K562 (cell line): ENCODE measurements around the gene BMP6. TPM values are rescaled to one million over a fixed set of nuclear protein-coding genes. Genes with fewer than 3 reads are reported as not detected.

Experiments used
- ATAC-seq: fragments of 200-7000 bp; cut with Tn5 transposase; 3 replicates; pipeline ENCODE4 v1.9.1; 2020; ENCODE audit warnings: moderate library complexity
- BruUV-seq: library from RNA; stranded (reverse); fragments of 400-500 nt; replicated peaks from 2 replicates; lab custom pipeline; 2021; lab: Mats Ljungman, UMichigan
- CTCF ChIA-PET: fragments of 300-600 bp; formaldehyde crosslinking; extraction: SDS; loops from one replicate; lab custom pipeline; 2021; ENCODE audit warnings: low intra/inter-chr PET ratio; lab: Yijun Ruan, JAX
- POLR2A ChIA-PET: fragments of 300-600, 350-650 bp; sonication (Branson Sonifier 250); formaldehyde crosslinking; extraction: SDS; loops from one replicate; lab custom pipeline; 2021; ENCODE audit warnings: antibody characterized with exemption, inconsistent platforms; lab: Yijun Ruan, JAX
- DNase-seq, 4 experiments: peaks; one replicate each; pipeline versions ENCODE4 v3.0.0 to v3.0.0-alpha.2; 2011 to 2018; ENCODE audit warnings: low spot score in 3 of 4, mixed read lengths in 3 of 4; ENCODE audit errors: extremely low read depth in 1 of 4
- FAIRE-seq: peaks from 2 replicates; lab custom pipeline; 2011; peaks lifted over from hg19 to GRCh38; lab: Jason Lieb, UNC
- H2AFZ ChIP-seq: 2 replicates; pipeline ENCODE4 v1.6.0; 2011; ENCODE audit warnings: low read depth, low read length, control low read depth, inconsistent platforms
- H3K27ac ChIP-seq: fragments of 200-600 bp; 3 replicates; pipeline ENCODE4 v1.8.0; 2011; ENCODE audit warnings: low read depth, mild to moderate bottlenecking, control low read depth, inconsistent platforms, low read length, moderate library complexity, mixed read lengths; ENCODE audit errors: extremely low read depth
- H3K27me3 ChIP-seq, 2 experiments: fragments of 300-600 bp in 1 of 2; 2 replicates in 1 of 2; 3 replicates in 1 of 2; pipeline versions ENCODE4 v1.6.0 to v1.8.0; 2011; ENCODE audit warnings: inconsistent platforms in 2 of 2, low read length in 2 of 2, mild to moderate bottlenecking in 1 of 2, mixed read lengths in 1 of 2, moderate library complexity in 1 of 2; ENCODE audit not compliant: control insufficient read depth in 2 of 2, insufficient read depth in 2 of 2
- H3K36me3 ChIP-seq: fragments of 300-600 bp; 3 replicates; pipeline ENCODE4 v1.8.0; 2011; ENCODE audit warnings: mild to moderate bottlenecking, low read length, inconsistent platforms; ENCODE audit not compliant: control insufficient read depth, insufficient read depth
- H3K4me1 ChIP-seq, 2 experiments: fragments of 200-600 bp in 1 of 2; replicated peaks in 1 of 2; 2 replicates in 1 of 2; 3 replicates in 1 of 2; pipeline versions ENCODE4 v1.5.1 to v1.8.0; 2011; ENCODE audit warnings: inconsistent platforms in 2 of 2, low read length in 2 of 2, mild to moderate bottlenecking in 1 of 2, mixed read lengths in 1 of 2, moderate library complexity in 1 of 2; ENCODE audit not compliant: control insufficient read depth in 2 of 2, insufficient read depth in 2 of 2
- H3K4me2 ChIP-seq: 2 replicates; pipeline ENCODE4 v1.6.1; 2011; ENCODE audit warnings: low read length, control low read depth, inconsistent platforms, mixed read lengths; ENCODE audit not compliant: insufficient read depth
- H3K4me3 ChIP-seq: fragments of 200-600 bp; sonication (generic), shearing (Covaris generic); 2 replicates; pipeline ENCODE4 v1.5.1; 2016; ENCODE audit warnings: control low read depth, inconsistent platforms
- H3K79me2 ChIP-seq: fragments of 200-600 bp; 3 replicates; pipeline ENCODE4 v1.8.0; 2011; ENCODE audit warnings: low read length, inconsistent platforms; ENCODE audit not compliant: control insufficient read depth, insufficient read depth
- H3K9ac ChIP-seq, 2 experiments: 2 replicates each; pipeline versions ENCODE4 v1.6.0 to v1.6.1; 2011; ENCODE audit warnings: low read depth in 2 of 2, low read length in 2 of 2, control low read depth in 1 of 2, inconsistent platforms in 1 of 2, mild to moderate bottlenecking in 1 of 2, mixed read lengths in 1 of 2; ENCODE audit not compliant: insufficient read depth in 1 of 2
- H3K9me1 ChIP-seq: one replicate; pipeline ENCODE4 v1.6.0; 2011; ENCODE audit warnings: inconsistent platforms, mild to moderate bottlenecking, low read length, moderate library complexity; ENCODE audit not compliant: control insufficient read depth, insufficient read depth
- H3K9me3 ChIP-seq: replicated peaks from 2 replicates; pipeline ENCODE4 v1.5.1; 2011; ENCODE audit warnings: low read depth, low read length, inconsistent platforms; ENCODE audit not compliant: control insufficient read depth, insufficient read depth
- H4K20me1 ChIP-seq: replicated peaks from 2 replicates; pipeline ENCODE4 v1.6.1; 2011; ENCODE audit warnings: low read length, inconsistent platforms, mixed read lengths; ENCODE audit not compliant: control insufficient read depth, insufficient read depth
- CUX1 ChIP-seq: fragments of 200-800 bp; sonication (Bioruptor generic); IDR thresholded peaks from 2 replicates; pipeline ENCODE4 v1.6.1; 2016; ENCODE audit warnings: missing genetic modification characterization, missing compliant biosample characterization
- GTF2E2 ChIP-seq: fragments of 200-800 bp; sonication (Bioruptor generic); IDR thresholded peaks from 2 replicates; pipeline ENCODE4 v1.6.1; 2016; ENCODE audit warnings: missing genetic modification characterization, missing compliant biosample characterization
- MEIS2 ChIP-seq: fragments of 450-650 bp; IDR thresholded peaks from 2 replicates; pipeline ENCODE4 v1.6.1; 2014; ENCODE audit warnings: mild to moderate bottlenecking; ENCODE audit not compliant: partially characterized antibody
- PRDM10 ChIP-seq: fragments of 450-650 bp; IDR thresholded peaks from 2 replicates; pipeline ENCODE4 v1.6.1; 2018; ENCODE audit not compliant: partially characterized antibody
- WGBS: fragments of 100-300 bp; shearing (Covaris generic); methylation state at CpG from one replicate; pipeline ENCODE4 v1.1.6; 2016; ENCODE audit warnings: low coverage, mixed read lengths; ENCODE audit not compliant: insufficient coverage; ENCODE audit errors: missing lambda C conversion rate; 5-methylcytosine and 5-hydroxymethylcytosine counted together
- in situ Hi-C: fragments of 300-500 bp; cut with MboI; formaldehyde crosslinking; loops from 4 replicates; pipeline ENCODE4 v1.15.0; 2018; ENCODE audit warnings: inconsistent platforms, mixed read lengths
- intact Hi-C: fragments of 100-400 bp; cut with micrococcal nuclease; formaldehyde crosslinking; loops from 2 replicates; pipeline ENCODE4 v1.14.2; 2022
- polyA plus RNA-seq, 8 experiments: library from polyadenylated mRNA; depleted of rRNA in 4 of 8; stranded (reverse) in 5 of 8; unstranded in 3 of 8; fragments of >200 nt; fragmentation: Nextera tagmentation in 2 of 8; fragmentation: Illumina TruSeq in 1 of 8; extraction: Ambion mirVana in 2 of 8; extraction: Trizol in 1 of 8; gene quantifications; 2 replicates each; pipeline versions ENCODE4 v1.2.1 to v1.2.3, GENCODE V29; 2011 to 2014; ENCODE audit warnings: inconsistent platforms in 1 of 8, missing spikeins in 1 of 8
- total RNA-seq, 7 experiments: library from RNA; depleted of rRNA in 6 of 7; stranded (reverse); fragments of >200 nt in 6 of 7; fragmentation: Illumina TruSeq in 2 of 7; extraction: Trizol in 2 of 7; gene quantifications; 2 replicates each; pipeline versions ENCODE4 v1.2.1 to v1.2.3, GENCODE V29; 2011 to 2021; ENCODE audit warnings: low replicate concordance in 1 of 7
- TF ChIP-seq, protein P1 (sequence below): fragments of 450-650 bp; IDR thresholded peaks from 2 replicates; pipeline ENCODE4 v1.6.1; 2016
- TF ChIP-seq, protein P2 (sequence below), 2 experiments: IDR thresholded peaks in 1 of 2; conservative IDR thresholded peaks in 1 of 2; 2 replicates each; pipeline ENCODE4 v1.6.1; 2016; ENCODE audit warnings: low read depth in 2 of 2, mild to moderate bottlenecking in 1 of 2, missing compliant biosample characterization in 1 of 2, missing genetic modification characterization in 1 of 2, moderate library complexity in 1 of 2

BMP6 gene
- total and polyA plus RNA-seq, 9 of the 15 experiments (the other 6 are each of a cell fraction or from before 2014, with no cell fraction given), result 0.01 to 0.13 (median 0.06) TPM; not detected in 3

DNA sequence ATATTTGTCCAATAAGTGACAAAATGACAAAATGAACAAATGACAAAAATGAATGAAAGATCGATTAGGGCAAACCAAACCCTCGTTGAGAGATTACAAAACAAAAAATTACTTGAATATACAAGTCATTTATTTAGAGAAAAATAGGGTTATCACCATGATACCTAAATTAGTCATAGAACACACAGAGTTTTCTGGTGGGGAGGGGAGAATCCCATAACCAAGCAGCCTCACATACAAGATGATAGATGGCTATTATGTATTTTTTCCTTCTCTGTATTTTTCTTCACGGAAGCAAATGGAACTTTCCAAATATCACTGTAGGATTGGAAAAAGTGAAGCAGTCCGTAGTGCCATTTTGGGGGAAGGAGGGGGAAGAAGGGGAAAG is 28.5 kb upstream of the BMP6 start:
- FAIRE-seq (no peak), DNase-seq (no peak), ATAC-seq (peak; percentile 12)
- Histone ChIP-seq H3K27me3 (no peaks in the 10 kb centered on the region), H3K4me2 (peak overlapping the region; percentile 62), H3K27ac (peak overlapping the region; percentile 81), H2AFZ (peak overlapping the region; percentile 97), H3K36me3 (no peaks in the 10 kb centered on the region), H3K4me3 (no peak overlapping the region), H3K9me3 (no peaks in the 10 kb centered on the region; the same call in 1 of the 2 replicates), H3K79me2 (no peaks in the 10 kb centered on the region), H4K20me1 (no peaks in the 10 kb centered on the region), H3K9ac (peak overlapping the region in 1 of 2 experiments; percentile 57; a peak in 2 of 4 replicates), H3K9me1 (no peaks in the 10 kb centered on the region), H3K4me1 (peaks cover 11 to 33% of the 10 kb centered on the region in 2 experiments)
- no TSS peak for BruUV-seq
- in situ Hi-C loops (no loop called here), intact Hi-C loops (no loop called here)
- ChIA-PET POLR2A (interaction anchor here (0.6 kb wide), 1 partner anchor 26 kb away, joined by 4 read pairs; no protein-coding TSS in a partner anchor), CTCF (no interaction called here)
- WGBS, result 4% methylated on average over 4 of the region's 4 CpGs
- TF ChIP-seq MEIS2, result peak; percentile 38
- TF ChIP-seq GTF2E2 (tag), result no peak
- 0 out of 2 replicates have a peak, but pooled peaks have one; percentile 61 for TF ChIP-seq CUX1 (CRISPR knock-in tag)
- peak; percentile 88 for TF ChIP-seq PRDM10
- TF ChIP-seq, protein P1, sequence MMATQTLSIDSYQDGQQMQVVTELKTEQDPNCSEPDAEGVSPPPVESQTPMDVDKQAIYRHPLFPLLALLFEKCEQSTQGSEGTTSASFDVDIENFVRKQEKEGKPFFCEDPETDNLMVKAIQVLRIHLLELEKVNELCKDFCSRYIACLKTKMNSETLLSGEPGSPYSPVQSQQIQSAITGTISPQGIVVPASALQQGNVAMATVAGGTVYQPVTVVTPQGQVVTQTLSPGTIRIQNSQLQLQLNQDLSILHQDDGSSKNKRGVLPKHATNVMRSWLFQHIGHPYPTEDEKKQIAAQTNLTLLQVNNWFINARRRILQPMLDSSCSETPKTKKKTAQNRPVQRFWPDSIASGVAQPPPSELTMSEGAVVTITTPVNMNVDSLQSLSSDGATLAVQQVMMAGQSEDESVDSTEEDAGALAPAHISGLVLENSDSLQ, result peak; percentile 22; the same call in 1 of the 2 replicates
- TF ChIP-seq, protein P2, sequence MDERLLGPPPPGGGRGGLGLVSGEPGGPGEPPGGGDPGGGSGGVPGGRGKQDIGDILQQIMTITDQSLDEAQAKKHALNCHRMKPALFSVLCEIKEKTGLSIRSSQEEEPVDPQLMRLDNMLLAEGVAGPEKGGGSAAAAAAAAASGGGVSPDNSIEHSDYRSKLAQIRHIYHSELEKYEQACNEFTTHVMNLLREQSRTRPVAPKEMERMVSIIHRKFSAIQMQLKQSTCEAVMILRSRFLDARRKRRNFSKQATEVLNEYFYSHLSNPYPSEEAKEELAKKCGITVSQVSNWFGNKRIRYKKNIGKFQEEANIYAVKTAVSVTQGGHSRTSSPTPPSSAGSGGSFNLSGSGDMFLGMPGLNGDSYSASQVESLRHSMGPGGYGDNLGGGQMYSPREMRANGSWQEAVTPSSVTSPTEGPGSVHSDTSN (CRISPR knock-in tag; IDR thresholded peaks at IDR 0.05; ENCODE audit: low read depth), result no peak
- TF ChIP-seq, protein P2 (tag; conservative IDR thresholded peaks at IDR 0.05; ENCODE audit: low read depth), result peak; percentile 36
